NCI-H2107 (cell line): ENCODE measurements around the gene LONRF3.

Source experiments
- DNase-seq: peaks from one replicate; lab custom pipeline; 2025; lab: John Stamatoyannopoulos, UW

LONRF3 gene

DNA sequence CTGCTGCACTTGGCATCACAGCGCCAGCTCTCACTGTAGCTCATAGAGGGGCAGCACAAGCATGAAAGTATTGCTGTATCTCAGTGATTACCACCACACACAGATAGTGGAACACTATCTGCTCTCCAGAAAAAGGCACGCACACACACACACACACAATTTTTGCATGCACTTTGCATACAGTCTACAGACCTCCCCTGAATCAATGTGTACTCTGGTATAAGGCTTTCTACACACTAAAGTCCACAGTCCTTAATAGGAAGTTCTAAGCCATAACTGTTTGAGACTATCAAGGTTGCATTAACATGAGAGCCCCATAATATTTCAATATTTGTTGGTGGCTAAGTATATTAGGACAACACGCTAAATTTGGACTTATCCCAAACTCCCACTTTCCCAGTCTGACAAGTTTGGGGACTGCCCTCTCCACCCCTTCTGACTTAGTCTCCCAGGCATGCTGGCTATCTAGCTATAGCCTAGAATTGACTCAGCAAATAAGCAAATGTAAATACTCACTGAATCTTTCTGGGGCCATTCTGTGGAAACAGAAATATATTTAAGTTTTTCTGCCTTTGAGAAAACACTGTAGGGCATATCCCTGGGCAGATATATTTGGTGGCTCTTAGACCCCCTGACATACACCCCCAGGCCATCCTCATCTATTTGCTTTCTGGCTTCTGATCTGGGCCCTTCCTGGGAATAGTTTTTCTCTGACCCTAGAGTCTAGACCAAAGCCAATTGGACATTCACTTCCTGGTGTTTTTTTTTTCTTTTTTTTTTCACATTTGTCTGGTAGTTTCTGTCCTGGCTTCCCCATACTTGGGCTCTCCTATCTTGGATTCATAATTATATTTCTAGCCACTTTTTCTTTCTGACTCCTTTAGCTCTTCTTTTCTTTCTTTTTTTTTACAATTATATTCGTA, 62.0 kb downstream of the LONRF3 start:
- DNase-seq = no peak

DNA sequence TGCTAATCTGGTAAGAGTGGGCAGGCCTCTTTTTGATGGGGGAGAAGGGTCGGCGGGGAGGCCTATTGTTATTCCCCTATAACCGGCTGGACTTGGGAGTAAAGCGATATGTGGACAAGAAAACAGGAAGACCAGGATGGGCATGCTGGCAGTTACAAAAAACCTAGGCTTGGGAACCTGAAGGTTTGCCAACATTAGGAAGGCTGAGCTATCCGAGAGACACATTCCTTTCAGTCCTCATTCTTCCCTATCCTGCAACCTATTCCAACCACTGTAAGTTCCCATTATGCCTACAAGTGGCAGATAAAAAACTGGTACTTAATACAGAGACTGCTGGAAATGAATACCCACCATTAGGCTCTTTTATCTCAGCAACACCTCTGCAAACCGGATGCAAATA, 66.0 kb downstream of the LONRF3 start:
- no peak for DNase-seq

- DNase-seq = no peak
Measured at GRCh38 chrX:119041175-119041574, 66.8 kb downstream of the LONRF3 start.

- DNase-seq = no peak
Measured at GRCh38 chrX:119042040-119042439, 67.6 kb downstream of the LONRF3 start.

DNA sequence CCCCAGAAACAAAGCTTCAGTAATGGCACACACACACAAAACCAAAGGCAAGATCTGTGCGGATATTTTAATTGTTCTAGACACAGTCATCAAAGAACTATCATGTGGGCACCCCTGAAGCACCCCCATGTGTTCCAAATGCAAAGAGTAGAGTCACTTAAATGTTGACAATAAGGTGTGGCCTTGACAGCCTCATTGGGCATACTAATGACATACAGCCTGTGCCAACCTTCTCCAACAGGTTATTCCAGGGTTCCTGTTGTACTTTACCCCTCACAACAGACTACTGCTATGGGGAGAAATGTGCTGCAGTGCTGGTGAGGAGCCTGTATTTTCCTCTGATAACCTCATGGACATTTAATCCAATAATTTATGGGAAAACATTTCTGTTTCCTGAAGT, 68.6 kb downstream of the LONRF3 start:
- no peak for DNase-seq

GRCh38 chrX:119045884-119046283, 71.5 kb downstream of the LONRF3 start:
- DNase-seq = no peak

GRCh38 chrX:119055687-119056086, 81.3 kb downstream of the LONRF3 start:
- no peak for DNase-seq

GRCh38 chrX:119062750-119063374, 88.4 kb downstream of the LONRF3 start:
- DNase-seq = peak; percentile 6

DNA sequence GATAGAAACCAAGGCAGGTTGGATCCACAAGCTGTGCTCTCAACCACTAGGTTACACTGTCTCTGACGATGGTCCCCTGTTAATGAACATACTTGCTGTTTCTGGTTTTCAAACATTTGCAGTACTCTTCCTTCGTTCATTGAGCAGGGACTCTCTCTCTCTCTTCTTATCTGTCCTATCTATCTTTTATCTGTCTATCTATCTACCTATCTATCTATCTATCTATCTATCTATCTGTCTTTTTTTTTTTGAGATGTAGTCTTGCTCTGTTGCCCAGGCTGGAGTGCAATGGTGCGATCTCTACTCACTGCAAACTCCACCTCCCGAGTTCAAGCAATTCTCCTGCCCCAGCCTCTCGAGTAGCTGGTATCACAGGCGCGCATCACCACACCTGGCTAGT, 89.0 kb downstream of the LONRF3 start:
- no peak for DNase-seq

DNA sequence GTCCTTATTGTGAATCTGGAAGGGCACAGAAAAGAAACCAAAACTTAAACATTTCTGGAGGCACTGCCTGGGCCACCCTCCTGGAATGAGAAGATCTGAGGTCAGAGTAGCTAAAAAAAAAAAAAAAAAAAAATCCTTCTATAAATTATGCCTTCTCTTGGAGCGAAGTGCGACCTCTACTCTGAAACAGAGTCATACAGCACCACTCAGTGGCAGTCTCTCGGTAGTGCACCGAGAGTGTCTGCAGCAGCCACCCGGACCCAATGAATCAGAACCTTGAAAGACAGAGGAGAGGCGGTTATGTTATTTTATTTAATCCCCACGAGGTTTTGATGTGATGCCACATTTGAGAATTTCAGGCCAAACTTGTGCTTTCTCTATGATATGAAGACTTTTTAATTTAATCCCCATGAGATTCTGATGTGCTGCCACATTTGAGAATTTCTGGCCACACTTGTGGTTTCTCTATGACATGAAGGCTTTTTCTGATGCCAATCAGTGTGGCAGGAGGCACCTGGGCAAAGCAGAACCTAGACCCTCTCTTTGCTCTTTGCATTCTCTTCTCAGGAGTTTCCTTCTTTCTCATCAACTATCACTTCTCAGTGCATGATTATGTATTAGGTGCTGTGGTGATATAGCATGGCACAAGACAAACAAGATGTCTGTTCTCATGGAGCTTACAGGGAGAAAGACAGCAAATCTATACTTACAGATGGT, 92.8 kb downstream of the LONRF3 start:
- DNase-seq = peak; percentile 28
